HG02938 (cell line): ENCODE results near the gene PGLYRP2.
"Not testable (repeated sequence)": the region's sequence is repeated elsewhere in the genome, so short reads cannot be mapped to it uniquely, and the experiment has no call there.

ENCODE experiments used
- ATAC-seq: cut with Tn5 transposase; IDR thresholded peaks from one replicate; pipeline ENCODE4 v1.9.1; 2021; ENCODE audit warnings: mild to moderate bottlenecking, moderate library complexity; ENCODE audit not compliant: unreplicated experiment

PGLYRP2 gene

GRCh38 chr19:15488489-15489226, 9.4 kb upstream of the PGLYRP2 start:
- no peak for ATAC-seq

GRCh38 chr19:15487038-15487437, 7.7 kb upstream of the PGLYRP2 start:
- no peak for ATAC-seq

GRCh38 chr19:15485768-15486167, 6.5 kb upstream of the PGLYRP2 start:
- not testable (repeated sequence) for ATAC-seq

GRCh38 chr19:15480996-15481395, 1.7 kb upstream of the PGLYRP2 start:
- ATAC-seq = not testable (repeated sequence)

GRCh38 chr19:15476325-15476724, 3.0 kb downstream of the PGLYRP2 start:
- no peak for ATAC-seq

GRCh38 chr19:15475611-15476010, 3.7 kb downstream of the PGLYRP2 start:
- ATAC-seq = no peak

GRCh38 chr19:15475169-15475568, 4.1 kb downstream of the PGLYRP2 start:
- ATAC-seq = no peak

GRCh38 chr19:15473821-15474220, 5.5 kb downstream of the PGLYRP2 start:
- not testable (repeated sequence) for ATAC-seq

- no peak for ATAC-seq
These were observed 7.6 kb downstream of the PGLYRP2 start for GRCh38 chr19:15471639-15472101.

GRCh38 chr19:15469513-15470297, 9.6 kb downstream of the PGLYRP2 start:
- no peak for ATAC-seq

GRCh38 chr19:15468675-15469512, 10.4 kb downstream of the PGLYRP2 start:
- no peak for ATAC-seq

- no peak for ATAC-seq
These were observed 11.5 kb downstream of the PGLYRP2 start for GRCh38 chr19:15467734-15468214.

GRCh38 chr19:15466851-15467733, 12.2 kb downstream of the PGLYRP2 start:
- ATAC-seq = peak; percentile 62

- ATAC-seq = no peak
These were observed 14.6 kb downstream of the PGLYRP2 start, which contains the start of gene RASAL3 for GRCh38 chr19:15464394-15465385. TSS of gene RASAL3 (minus strand) at chr19:15464544. CDS start at chr19:15464358, 186 bp downstream.

- ATAC-seq = no peak
These were observed 15.4 kb downstream of the PGLYRP2 start for GRCh38 chr19:15463861-15464371.

GRCh38 chr19:15461694-15462093, 17.6 kb downstream of the PGLYRP2 start:
- ATAC-seq = no peak

GRCh38 chr19:15457701-15458484, 21.4 kb downstream of the PGLYRP2 start:
- no peak for ATAC-seq
